Measurements from ENCODE around the gene WWOX.

GRCh38 chr16:79011282-79011681 lies 911.8 kb downstream of the WWOX start:
- TF ChIP-seq CTCF (CRISPR knock-in tag; IDR thresholded peaks at IDR 0.05) (no peak), SMC3 (IDR thresholded peaks at IDR 0.05; ENCODE audit: low read length) (no peak)
